ENCODE results near the gene MYOT.
"Not testable (repeated sequence)": the region's sequence is repeated elsewhere in the genome, so short reads cannot be mapped to it uniquely, and the experiment has no call there.

The MYOT gene

GRCh38 chr5:137838976-137839375 lies 28.7 kb upstream of the MYOT start:
- H3K9me3 ChIP-seq: no peaks in the 10 kb centered on the region
- H3K27ac ChIP-seq: no peak overlapping the region
- no peak for TF ChIP-seq CTCF (IDR thresholded peaks at IDR 0.05)
- intact Hi-C loops (cut with DNase I; ENCODE audit: low total_unique reads): no loop called here
- H3K4me1 ChIP-seq: peaks cover 0 to 38% (median 14%) of the 10 kb centered on the region in 4 donors
- no peak overlapping the region for H3K4me3 ChIP-seq
- H3K27me3 ChIP-seq: no peaks in the 10 kb centered on the region
- H3K36me3 ChIP-seq: no peaks in the 10 kb centered on the region
- DNase-seq: no peak

GRCh38 chr5:137842296-137842695 lies 25.4 kb upstream of the MYOT start:
- Histone ChIP-seq H3K4me3 (no peak overlapping the region), H3K4me1 (peaks cover 0 to 19% (median 3%) of the 10 kb centered on the region in 4 donors), H3K27ac (no peak overlapping the region), H3K27me3 (no peaks in the 10 kb centered on the region), H3K36me3 (no peaks in the 10 kb centered on the region), H3K9me3 (no peaks in the 10 kb centered on the region)
- no peak for TF ChIP-seq CTCF (IDR thresholded peaks at IDR 0.05)
- no peak for DNase-seq
- intact Hi-C loops (cut with DNase I; ENCODE audit: low total_unique reads): no loop called here

- intact Hi-C loops (cut with DNase I; ENCODE audit: low total_unique reads): no loop called here
- H3K27ac ChIP-seq: no peak overlapping the region
- no peak overlapping the region for H3K4me3 ChIP-seq
- no peak for TF ChIP-seq CTCF (IDR thresholded peaks at IDR 0.05)
- DNase-seq: no peak
- H3K9me3 ChIP-seq: no peaks in the 10 kb centered on the region
- H3K36me3 ChIP-seq: no peaks in the 10 kb centered on the region
- no peaks in the 10 kb centered on the region for H3K27me3 ChIP-seq
- H3K4me1 ChIP-seq: peaks cover 0 to 5% (median 0%) of the 10 kb centered on the region in 4 donors
Measured at GRCh38 chr5:137843676-137844299, 23.9 kb upstream of the MYOT start.

- intact Hi-C loops (cut with DNase I; ENCODE audit: low total_unique reads): no loop called here
- H3K4me3 ChIP-seq: no peak overlapping the region
- no peak for DNase-seq
- H3K27ac ChIP-seq: no peak overlapping the region
- no peaks in the 10 kb centered on the region for H3K27me3 ChIP-seq
- H3K36me3 ChIP-seq: no peaks in the 10 kb centered on the region
- no peaks in the 10 kb centered on the region for H3K4me1 ChIP-seq
- no peak for TF ChIP-seq CTCF (IDR thresholded peaks at IDR 0.05)
- no peaks in the 10 kb centered on the region for H3K9me3 ChIP-seq
Measured at GRCh38 chr5:137845472-137845871, 22.2 kb upstream of the MYOT start.

- Histone ChIP-seq H3K27ac (no peak overlapping the region), H3K36me3 (no peaks in the 10 kb centered on the region), H3K4me1 (no peaks in the 10 kb centered on the region), H3K27me3 (no peaks in the 10 kb centered on the region), H3K4me3 (no peak overlapping the region), H3K9me3 (no peaks in the 10 kb centered on the region)
- TF ChIP-seq CTCF (IDR thresholded peaks at IDR 0.05): no peak
- intact Hi-C loops (cut with DNase I; ENCODE audit: low total_unique reads): no loop called here
- no peak for DNase-seq
Measured at GRCh38 chr5:137847687-137848086, 20.0 kb upstream of the MYOT start.

GRCh38 chr5:137853165-137853564 lies 14.5 kb upstream of the MYOT start:
- H3K9me3 ChIP-seq; H3K4me3 ChIP-seq; intact Hi-C loops (cut with DNase I; ENCODE audit: low total_unique reads); H3K27me3 ChIP-seq; H3K36me3 ChIP-seq; H3K27ac ChIP-seq; DNase-seq: not testable (repeated sequence)
- H3K4me1 ChIP-seq: peaks cover 0 to 19% (median 4%) of the 10 kb centered on the region in 4 donors

Measured in tibial artery (tissue), 4 donors.